AG09309 (cell line): ENCODE measurements around the gene IFITM2.
"Not testable (repeated sequence)": the region's sequence is repeated elsewhere in the genome, so short reads cannot be mapped to it uniquely, and the experiment has no call there.

Source experiments
- DNase-seq: peaks from one replicate; pipeline ENCODE4 v3.0.0-alpha.2; 2010; ENCODE audit warnings: low read depth
- H3K4me3 ChIP-seq: 2 replicates; pipeline ENCODE4 v1.5.1; 2011; ENCODE audit warnings: mild to moderate bottlenecking, low read depth, low read length, moderate library complexity; ENCODE audit not compliant: control insufficient read depth
- CTCF ChIP-seq: IDR thresholded peaks from 2 replicates; pipeline ENCODE4 v1.5.1; 2011; ENCODE audit warnings: mild to moderate bottlenecking, low read depth, low read length, inconsistent platforms; ENCODE audit not compliant: insufficient read depth, control insufficient read depth; ENCODE audit errors: missing control alignments

Gene IFITM2

GRCh38 chr11:324156-324555 lies 16.5 kb downstream of the IFITM2 start:
- no peak overlapping the region for H3K4me3 ChIP-seq
- TF ChIP-seq CTCF = no peak
- no peak for DNase-seq

- H3K4me3 ChIP-seq, DNase-seq: not testable (repeated sequence)
These were observed 17.2 kb downstream of the IFITM2 start for GRCh38 chr11:324593-325517.

- no peak for TF ChIP-seq CTCF
- no peak for DNase-seq
- no peak overlapping the region for H3K4me3 ChIP-seq
These were observed 18.4 kb downstream of the IFITM2 start for GRCh38 chr11:325796-326591.

- no peak for DNase-seq
- H3K4me3 ChIP-seq = no peak overlapping the region
- no peak for TF ChIP-seq CTCF
These were observed 18.9 kb downstream of the IFITM2 start for GRCh38 chr11:326592-326841.

DNA sequence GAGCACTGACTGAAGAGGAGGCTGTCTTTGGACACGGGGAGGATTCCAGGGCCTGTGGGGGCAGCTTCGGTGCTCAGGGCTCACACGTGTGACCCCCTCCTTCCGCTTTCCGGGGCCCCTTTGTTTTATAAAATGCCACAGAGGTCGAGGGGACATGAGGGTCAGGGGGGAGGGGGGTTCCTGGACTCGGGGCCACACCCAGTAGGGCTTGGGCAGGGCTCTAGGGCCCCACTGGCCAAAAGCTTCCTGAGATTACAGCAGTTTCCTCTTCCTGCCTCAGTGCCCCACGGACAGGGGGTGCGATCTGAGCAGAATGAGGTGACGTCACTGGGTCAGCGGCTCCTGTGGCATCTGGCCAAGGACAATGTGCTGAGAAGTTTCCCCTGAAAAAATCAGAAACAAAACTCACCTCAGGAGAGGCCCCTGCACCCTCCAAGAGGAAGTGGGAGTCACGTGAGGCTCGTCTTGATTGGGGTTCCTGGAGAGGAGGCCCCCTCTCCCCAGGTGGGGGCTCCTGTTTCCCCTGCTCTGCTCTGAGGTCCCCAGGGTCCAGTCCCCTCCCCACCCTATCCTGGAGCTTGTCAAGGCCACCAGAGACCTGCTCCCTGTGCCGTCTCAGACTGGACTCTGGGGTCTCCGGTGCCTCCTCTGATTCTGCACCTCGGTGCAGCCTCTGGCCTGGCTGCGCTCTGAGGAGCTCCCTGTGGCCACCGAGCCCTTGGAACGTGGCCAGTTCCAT lies 19.4 kb downstream of the IFITM2 start:
- H3K4me3 ChIP-seq = no peak overlapping the region
- no peak for DNase-seq
- no peak for TF ChIP-seq CTCF

GRCh38 chr11:327581-327923 lies 19.9 kb downstream of the IFITM2 start:
- no peak for DNase-seq
- no peak overlapping the region for H3K4me3 ChIP-seq
- TF ChIP-seq CTCF = no peak

DNA sequence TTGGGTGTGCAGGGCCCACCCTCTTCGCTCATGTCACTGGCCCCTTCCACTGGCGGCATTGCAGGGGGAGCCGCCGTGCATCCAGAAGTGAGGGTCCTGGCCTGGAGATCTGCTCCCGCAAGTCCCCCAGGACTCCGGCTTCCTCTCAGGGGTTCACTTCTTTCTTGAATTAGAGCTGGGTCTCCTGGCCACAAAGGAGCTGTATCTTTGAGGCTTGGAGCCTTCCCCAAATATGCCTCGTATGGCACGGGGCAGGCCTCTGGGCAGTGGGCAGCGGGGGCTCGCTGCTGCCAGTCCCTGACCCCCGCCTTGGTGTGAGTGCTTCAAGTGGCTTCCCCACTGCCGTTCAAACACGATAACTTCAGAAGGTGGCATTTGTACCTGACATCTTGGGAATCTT lies 20.4 kb downstream of the IFITM2 start:
- DNase-seq = no peak
- H3K4me3 ChIP-seq = no peak overlapping the region
- no peak for TF ChIP-seq CTCF

- H3K4me3 ChIP-seq, DNase-seq: not testable (repeated sequence)
These were observed 21.0 kb downstream of the IFITM2 start for GRCh38 chr11:328516-329100.
